Measurements from ENCODE around the gene MAT2A. TPM values are rescaled to one million over a fixed set of nuclear protein-coding genes. Genes with fewer than 3 reads are reported as not detected.

MAT2A gene
- total RNA-seq, 3 donors from 2014 or later (not counting 1 experiment from before 2014, with no cell fraction given): 116 to 141 (median 135) TPM

GRCh38 chr2:85536479-85536878 lies 2.5 kb upstream of the MAT2A start:
- H3K9me3 ChIP-seq (ENCODE audit: control insufficient read depth, insufficient read depth, low read length): no peaks in the 10 kb centered on the region
- Mint-ChIP-seq H3K4me1 (peaks cover 25 to 35% of the 10 kb centered on the region in 2 donors), H3K36me3 (peaks cover 1% of the 10 kb centered on the region), H3K9me3 (no peaks in the 10 kb centered on the region), H3K4me3 (no peak overlapping the region), H3K27ac (no peak overlapping the region), H3K27me3 (ENCODE audit: low read depth in 2 of 2) (no peaks in the 10 kb centered on the region)
- TF ChIP-seq CTCF (IDR thresholded peaks at IDR 0.05): no peak
- H3K36me3 ChIP-seq (ENCODE audit: control insufficient read depth, insufficient read depth, low read length): peaks cover 6% of the 10 kb centered on the region
- intact Hi-C loops (cut with micrococcal nuclease): loop anchor here (5.0 kb wide), 1 partner anchor 129 kb away; no protein-coding TSS in a partner anchor
- H3K27ac ChIP-seq (ENCODE audit: low read length): no peak overlapping the region
- DNase-seq (no peak), ATAC-seq (no peak)
- 94% methylated on average over 2 of the region's 3 CpGs for WGBS (ENCODE audit: insufficient coverage)
- no peak overlapping the region for H3K4me3 ChIP-seq (ENCODE audit: low read length)
- H3K4me1 ChIP-seq (ENCODE audit: control insufficient read depth, insufficient read depth, low read length): peaks cover 23% of the 10 kb centered on the region
- no peaks in the 10 kb centered on the region for H3K27me3 ChIP-seq (ENCODE audit: control insufficient read depth, insufficient read depth, low read length)

DNA sequence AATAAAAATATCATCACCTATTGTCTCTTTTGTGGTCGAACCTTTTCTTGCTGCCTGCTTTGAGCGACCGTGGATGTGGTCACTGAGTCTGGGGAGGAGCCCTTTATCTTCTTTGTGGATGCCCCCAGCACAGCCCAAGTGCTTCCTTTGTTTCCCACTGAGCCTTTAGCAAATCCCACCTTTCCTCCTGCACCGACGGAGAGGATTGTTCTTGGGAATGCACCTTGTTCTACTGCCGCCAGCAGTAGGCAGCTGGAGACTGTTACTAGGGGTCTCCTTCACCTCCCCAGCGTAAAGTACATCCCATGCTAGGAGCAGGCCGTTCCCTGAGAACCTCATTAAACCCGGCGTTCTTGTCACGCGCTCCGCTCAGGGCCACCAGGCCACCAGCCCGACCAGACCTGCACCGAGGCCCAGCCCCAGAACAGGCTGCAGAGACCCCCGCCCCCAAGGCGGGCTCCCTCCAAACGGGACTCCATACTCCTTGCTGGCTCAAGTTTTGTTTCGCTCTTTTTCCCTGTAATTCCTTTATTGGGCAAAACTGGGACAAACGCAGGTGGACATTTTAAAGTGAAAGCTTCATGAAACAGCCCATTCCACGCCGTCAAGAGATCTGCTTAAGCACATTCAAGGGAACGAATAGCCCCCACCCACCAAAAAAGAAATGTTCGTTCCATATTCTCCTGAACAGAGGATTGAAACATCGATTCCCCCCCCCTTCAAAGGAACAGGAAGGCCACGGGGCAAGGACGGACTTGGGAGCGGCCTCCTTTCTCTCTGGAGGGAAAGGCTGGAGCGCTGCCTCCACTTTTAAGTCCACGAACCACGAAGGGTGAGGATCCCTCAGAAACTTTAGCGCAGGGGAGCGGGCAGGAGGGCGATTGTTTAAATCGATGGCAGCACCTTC lies 1.1 kb upstream of the MAT2A start:
- H3K4me3 ChIP-seq (ENCODE audit: low read length): peak overlapping the region; percentile 90
- 2% methylated on average over 35 of the region's 35 CpGs for WGBS (ENCODE audit: insufficient coverage)
- H3K4me1 ChIP-seq (ENCODE audit: control insufficient read depth, insufficient read depth, low read length): peaks cover 23% of the 10 kb centered on the region
- Mint-ChIP-seq H3K4me1 (peaks cover 33 to 44% of the 10 kb centered on the region in 2 donors), H3K9me3 (no peaks in the 10 kb centered on the region), H3K27me3 (ENCODE audit: low read depth in 2 of 2) (no peaks in the 10 kb centered on the region), H3K36me3 (peaks cover 15% of the 10 kb centered on the region), H3K4me3 (peak overlapping the region; percentile 95), H3K27ac (peak overlapping the region; percentile 89 to 90)
- no peaks in the 10 kb centered on the region for H3K9me3 ChIP-seq (ENCODE audit: control insufficient read depth, insufficient read depth, low read length)
- H3K27ac ChIP-seq (ENCODE audit: low read length): peak overlapping the region; percentile 94
- no peak for TF ChIP-seq CTCF (IDR thresholded peaks at IDR 0.05)
- DNase-seq (peak in 1 of 2 donors; percentile 47), ATAC-seq (no peak)
- peaks cover 20% of the 10 kb centered on the region for H3K36me3 ChIP-seq (ENCODE audit: control insufficient read depth, insufficient read depth, low read length)
- no peaks in the 10 kb centered on the region for H3K27me3 ChIP-seq (ENCODE audit: control insufficient read depth, insufficient read depth, low read length)
- intact Hi-C loops (cut with micrococcal nuclease): loop anchor here (5.0 kb wide), 1 partner anchor 131 kb away; no protein-coding TSS in a partner anchor

DNA sequence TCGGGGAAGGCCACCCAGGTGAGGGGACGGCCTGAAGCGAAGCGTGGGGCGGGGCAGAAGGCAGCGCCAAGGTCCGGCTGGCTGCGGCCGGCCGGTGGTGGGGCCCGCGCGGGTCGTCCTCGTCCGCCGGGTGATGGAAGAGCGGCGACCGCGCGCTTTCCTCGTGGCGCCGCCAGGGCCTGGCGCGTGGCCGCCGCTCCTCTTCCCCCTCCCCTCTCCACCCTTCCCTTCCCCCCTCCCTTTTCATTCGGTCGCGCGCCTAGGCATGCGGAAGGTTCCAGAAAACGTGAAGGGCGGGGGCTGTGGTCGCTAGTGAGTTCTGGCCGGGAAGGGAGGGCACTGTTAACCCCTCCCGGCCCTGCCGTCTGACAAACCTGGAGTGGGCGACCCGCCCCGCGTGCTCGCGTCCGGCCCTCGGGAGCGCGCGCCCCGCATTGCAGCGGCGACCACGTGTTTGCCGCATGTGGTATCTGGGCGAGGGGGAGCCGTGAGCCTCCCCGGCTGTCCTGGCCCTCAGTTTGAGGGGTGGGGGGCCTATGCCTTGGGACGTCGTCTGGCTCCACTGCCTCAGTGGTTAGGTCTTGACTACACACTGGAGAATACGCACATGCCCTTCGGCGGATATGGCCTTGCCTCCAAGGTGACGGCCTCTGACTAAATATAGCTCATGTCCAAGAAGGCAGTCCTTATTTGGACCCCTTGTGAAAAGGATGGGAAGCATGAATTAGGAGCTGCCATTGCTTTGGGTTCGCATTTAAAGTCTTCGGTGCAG lies 579 bp downstream of the MAT2A start:
- Histone ChIP-seq H3K9me3 (ENCODE audit: control insufficient read depth, insufficient read depth, low read length) (no peaks in the 10 kb centered on the region), H3K27ac (ENCODE audit: low read length) (peak overlapping the region; percentile 87), H3K4me1 (ENCODE audit: control insufficient read depth, insufficient read depth, low read length) (peaks cover 23% of the 10 kb centered on the region), H3K4me3 (ENCODE audit: low read length) (peak overlapping the region; percentile 90), H3K27me3 (ENCODE audit: control insufficient read depth, insufficient read depth, low read length) (no peaks in the 10 kb centered on the region), H3K36me3 (ENCODE audit: control insufficient read depth, insufficient read depth, low read length) (peaks cover 33% of the 10 kb centered on the region)
- peak overlapping the region; percentile 89 to 90 for H3K27ac Mint-ChIP-seq
- peaks cover 30% of the 10 kb centered on the region for H3K36me3 Mint-ChIP-seq
- intact Hi-C loops (cut with micrococcal nuclease): loop anchor here (5.0 kb wide), 1 partner anchor 132 kb away; no protein-coding TSS in a partner anchor
- ATAC-seq (peak; percentile 64 to 82 (median 64)), DNase-seq (peak; percentile 68 to 85)
- H3K9me3 Mint-ChIP-seq: no peaks in the 10 kb centered on the region
- under 1% methylated on average over 67 of the region's 67 CpGs for WGBS (ENCODE audit: insufficient coverage)
- H3K4me1 Mint-ChIP-seq: peaks cover 38 to 47% of the 10 kb centered on the region in 2 donors
- no peaks in the 10 kb centered on the region for H3K27me3 Mint-ChIP-seq (ENCODE audit: low read depth in 2 of 2)
- TF ChIP-seq CTCF (IDR thresholded peaks at IDR 0.05): no peak
- H3K4me3 Mint-ChIP-seq: peak overlapping the region; percentile 95

All from natural killer cell (primary cell).